Stomach (tissue), 9 donors: ENCODE data around the gene TUBGCP2. TPM values are rescaled to one million over a fixed set of nuclear protein-coding genes. Genes with fewer than 3 reads are reported as not detected.

Experiments used
- DNase-seq, 2 donors: peaks; one replicate each; pipeline versions ENCODE4 v3.0.0 to v3.0.0-alpha.2; 2013 to 2019
- H3K27ac ChIP-seq, 5 donors: fragments of 200-600 bp in 4 of 5; sonication (generic) in 4 of 5; one replicate each; pipeline ENCODE4 v1.5.1; 2013 to 2019; ENCODE audit warnings: mild to moderate bottlenecking in 1 of 5, moderate library complexity in 1 of 5
- H3K27me3 ChIP-seq, 3 donors: fragments of 200-600 bp; sonication (generic); one replicate each; pipeline ENCODE4 v1.5.1; 2017 to 2019; ENCODE audit warnings: mixed run types in 1 of 3
- H3K36me3 ChIP-seq, 4 donors: fragments of 200-600 bp; sonication (generic); 1 replicate in 3 of 4; 2 replicates in 1 of 4; pipeline ENCODE4 v1.5.1; 2016 to 2019
- H3K4me1 ChIP-seq, 4 donors: fragments of 200-600 bp; sonication (generic); one replicate each; pipeline ENCODE4 v1.5.1; 2016 to 2019
- H3K4me3 ChIP-seq, 4 donors: fragments of 200-600 bp; sonication (generic) in 3 of 4; one replicate each; pipeline ENCODE4 v1.5.1; 2016 to 2019; ENCODE audit warnings: mild to moderate bottlenecking in 1 of 4
- H3K9me3 ChIP-seq, 4 donors: fragments of 200-600 bp; sonication (generic); one replicate each; pipeline ENCODE4 v1.5.1; 2016 to 2019
- EP300 ChIP-seq: sonication (generic); formaldehyde crosslinking; IDR thresholded peaks from one replicate; pipeline ENCODE4 v1.6.1; 2017; ENCODE audit warnings: antibody characterized with exemption
- POLR2A ChIP-seq, 4 donors: fragments of 450-650 bp; IDR thresholded peaks; one replicate each; pipeline ENCODE4 v1.6.1; 2016; ENCODE audit warnings: antibody characterized with exemption in 4 of 4, control low read depth in 2 of 4, mild to moderate bottlenecking in 1 of 4, moderate library complexity in 1 of 4
- POLR2AphosphoS5 ChIP-seq, 3 donors: sonication (generic); formaldehyde crosslinking; IDR thresholded peaks; one replicate each; pipeline ENCODE4 v1.6.1; 2016; ENCODE audit warnings: antibody characterized with exemption in 3 of 3
- WGBS, 5 donors: extraction: QIAGEN DNeasy Blood & Tissue Kit in 3 of 5; methylation state at CpG; one replicate each; pipeline versions ENCODE4 v1.1.5 to v1.1.7; 2013 to 2018; 5-methylcytosine and 5-hydroxymethylcytosine counted together
- intact Hi-C: fragments of 100-400 bp; cut with DNase I; formaldehyde crosslinking; loops from one replicate; pipeline ENCODE4 v1.15.1; 2023; ENCODE audit warnings: low total_unique reads
- polyA plus RNA-seq, 3 donors: library from polyadenylated mRNA; stranded (reverse); fragments of 200-250 nt; gene quantifications; one replicate each; pipeline ENCODE4 v1.2.3, GENCODE V29; 2013
- total RNA-seq, 5 donors: library from RNA; depleted of rRNA; stranded (reverse); fragments of >200 nt; gene quantifications; one replicate each; pipeline versions ENCODE4 v1.1.0 to v1.2.3, GENCODE V29; 2014 to 2016
- TF ChIP-seq, protein P1 (sequence below), 7 experiments: fragments of 450-650 bp in 4 of 7; fragments of 200-600 bp in 3 of 7; sonication (generic) in 3 of 7; IDR thresholded peaks; one replicate each; pipeline ENCODE4 v1.5.1; 2016 to 2019; ENCODE audit warnings: antibody characterized with exemption in 7 of 7, control low read depth in 2 of 7, mild to moderate bottlenecking in 1 of 7
- donor health status: healthy with polysubstance abuse.
- donor health status: Bipolar disorder and iron deficiency.
- donor health status: healthy.

TUBGCP2 gene
- total and polyA plus RNA-seq, 8 donors: 18.3 to 117 (median 47.6) TPM

DNA sequence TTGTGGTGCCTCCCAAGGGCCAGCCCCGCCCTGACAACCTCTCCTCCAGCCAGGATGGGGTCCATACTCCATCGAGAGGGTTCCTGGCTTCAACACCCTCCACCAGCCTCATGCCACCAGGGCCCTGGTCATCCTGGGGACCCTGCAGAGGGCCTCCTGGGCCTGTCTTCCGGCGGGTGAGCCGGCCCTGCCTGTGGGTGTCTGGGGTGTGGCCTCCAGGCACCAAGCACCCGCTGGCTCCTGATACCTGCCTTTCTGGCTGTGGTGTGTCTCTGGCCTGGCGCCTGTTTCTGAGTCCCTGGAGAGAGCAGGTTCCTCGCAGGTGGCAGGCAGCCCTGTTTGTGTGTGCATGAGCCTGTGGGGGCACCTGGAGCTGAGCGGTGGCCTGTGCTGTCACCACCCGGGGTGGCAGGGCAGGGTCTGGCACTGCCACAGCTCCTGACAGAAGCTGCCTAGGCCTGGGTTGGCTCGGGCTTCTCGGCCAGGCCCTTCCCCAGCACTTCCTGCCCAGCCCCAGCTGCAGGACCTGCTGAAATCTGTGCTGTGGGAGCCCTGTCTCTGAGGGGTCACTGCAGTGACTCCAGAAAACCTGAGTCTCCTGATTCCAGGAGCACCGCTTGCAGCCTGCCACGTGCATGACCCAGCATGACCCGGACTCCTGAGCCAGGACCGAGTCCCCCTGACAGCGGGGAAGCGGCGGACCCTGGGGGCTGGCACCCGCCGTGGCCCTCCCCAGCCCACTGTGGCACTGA, 50.4 kb downstream of the TUBGCP2 start:
- Histone ChIP-seq H3K27me3 (no peaks in the 10 kb centered on the region), H3K4me1 (peaks cover 44 to 58% (median 57%) of the 10 kb centered on the region in 4 donors), H3K9me3 (no peaks in the 10 kb centered on the region), H3K4me3 (peak overlapping the region in 1 of 4 donors; percentile 27), H3K27ac (peak overlapping the region; percentile 81 to 88 (median 83)), H3K36me3 (no peaks in the 10 kb centered on the region)
- DNase-seq: peak; percentile 73 to 92
- peak in 2 of 3 donors; percentile 23 to 29 for TF ChIP-seq POLR2AphosphoS5 (IDR thresholded peaks at IDR 0.05)
- TF ChIP-seq, protein P1, sequence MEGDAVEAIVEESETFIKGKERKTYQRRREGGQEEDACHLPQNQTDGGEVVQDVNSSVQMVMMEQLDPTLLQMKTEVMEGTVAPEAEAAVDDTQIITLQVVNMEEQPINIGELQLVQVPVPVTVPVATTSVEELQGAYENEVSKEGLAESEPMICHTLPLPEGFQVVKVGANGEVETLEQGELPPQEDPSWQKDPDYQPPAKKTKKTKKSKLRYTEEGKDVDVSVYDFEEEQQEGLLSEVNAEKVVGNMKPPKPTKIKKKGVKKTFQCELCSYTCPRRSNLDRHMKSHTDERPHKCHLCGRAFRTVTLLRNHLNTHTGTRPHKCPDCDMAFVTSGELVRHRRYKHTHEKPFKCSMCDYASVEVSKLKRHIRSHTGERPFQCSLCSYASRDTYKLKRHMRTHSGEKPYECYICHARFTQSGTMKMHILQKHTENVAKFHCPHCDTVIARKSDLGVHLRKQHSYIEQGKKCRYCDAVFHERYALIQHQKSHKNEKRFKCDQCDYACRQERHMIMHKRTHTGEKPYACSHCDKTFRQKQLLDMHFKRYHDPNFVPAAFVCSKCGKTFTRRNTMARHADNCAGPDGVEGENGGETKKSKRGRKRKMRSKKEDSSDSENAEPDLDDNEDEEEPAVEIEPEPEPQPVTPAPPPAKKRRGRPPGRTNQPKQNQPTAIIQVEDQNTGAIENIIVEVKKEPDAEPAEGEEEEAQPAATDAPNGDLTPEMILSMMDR (IDR thresholded peaks at IDR 0.05): no peak
- intact Hi-C loops: loop anchor here (5.0 kb wide), 1 partner anchor 54 kb away; no protein-coding TSS in a partner anchor
- 19 to 46% (median 28%) methylated on average over 3 to 21 of the region's 21 CpGs for WGBS, 5 donors

DNA sequence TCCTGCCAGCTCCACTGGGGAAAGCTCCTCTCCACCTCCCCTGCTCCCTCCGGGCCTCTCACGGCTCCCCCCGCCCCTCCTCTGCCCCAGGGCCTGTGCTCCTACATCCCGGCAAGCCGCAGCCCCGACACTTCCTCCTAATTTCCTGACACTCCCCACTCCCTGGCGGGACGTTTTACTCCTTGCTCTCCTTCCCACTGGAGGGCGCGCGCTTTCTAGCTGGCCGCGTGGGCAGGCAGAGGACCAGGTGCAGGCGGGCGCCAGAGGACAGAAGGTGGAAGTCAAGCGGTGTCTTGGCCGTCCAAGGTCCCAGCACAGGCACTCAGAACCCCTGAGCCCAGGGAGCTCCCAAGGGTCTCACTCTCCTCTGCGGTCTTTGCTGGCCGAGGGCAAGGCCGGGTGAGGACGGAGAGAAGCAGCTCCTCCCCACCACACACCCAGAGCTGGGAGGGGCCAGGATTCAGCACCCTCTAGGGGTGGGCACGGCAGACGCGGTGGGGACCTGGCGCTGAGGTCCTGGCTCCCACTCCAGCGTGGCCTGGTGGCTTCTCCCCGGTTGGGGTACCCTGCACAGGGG, 51.1 kb downstream of the TUBGCP2 start:
- Histone ChIP-seq H3K4me3 (peak overlapping the region in 3 of 4 donors; percentile 9 to 27 (median 13)), H3K9me3 (no peaks in the 10 kb centered on the region), H3K27ac (peak overlapping the region; percentile 81 to 88 (median 83)), H3K27me3 (peaks cover 0 to 7% (median 0%) of the 10 kb centered on the region in 3 donors), H3K36me3 (no peaks in the 10 kb centered on the region), H3K4me1 (peaks cover 44 to 52% (median 51%) of the 10 kb centered on the region in 4 donors)
- intact Hi-C loops: loop anchor here (5.0 kb wide), 1 partner anchor 55 kb away; no protein-coding TSS in a partner anchor
- peak; percentile 85 to 86 for DNase-seq
- 4 to 10% (median 6%) methylated on average over 26 to 27 of the region's 27 CpGs for WGBS, 5 donors
- TF ChIP-seq, protein P1 (IDR thresholded peaks at IDR 0.05): peak in 5 of 7 experiments; percentile 12 to 54 (median 23)
- TF ChIP-seq POLR2A (IDR thresholded peaks at IDR 0.05): no peak
- no peak for TF ChIP-seq EP300
- TF ChIP-seq POLR2AphosphoS5 (IDR thresholded peaks at IDR 0.05): peak in 2 of 3 donors; percentile 50 to 66

DNA sequence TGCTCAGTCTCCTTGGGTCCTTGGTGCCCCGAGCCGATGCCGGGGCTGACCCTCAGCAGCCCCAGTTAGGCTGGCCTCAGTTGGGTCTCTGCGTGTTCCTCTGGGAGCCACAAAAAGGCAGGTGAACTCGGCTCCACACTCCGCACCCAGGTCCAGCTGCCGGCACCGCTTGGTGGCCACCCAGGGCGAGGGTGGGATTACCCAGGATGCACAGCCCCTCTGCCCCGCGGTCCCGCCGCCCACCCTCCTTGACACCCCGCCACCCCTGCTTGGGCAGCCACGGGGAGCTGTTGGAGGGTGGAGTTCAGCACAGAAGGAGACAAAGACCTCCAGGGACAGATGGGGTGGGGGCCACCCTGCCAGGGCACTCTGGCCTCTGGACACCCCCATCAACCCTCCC, 53.3 kb downstream of the TUBGCP2 start:
- Histone ChIP-seq H3K36me3 (no peaks in the 10 kb centered on the region), H3K27me3 (peaks cover 0 to 26% (median 8%) of the 10 kb centered on the region in 3 donors), H3K4me3 (no peak overlapping the region), H3K27ac (no peak overlapping the region), H3K9me3 (no peaks in the 10 kb centered on the region), H3K4me1 (peaks cover 28 to 34% (median 34%) of the 10 kb centered on the region in 4 donors)
- no peak for TF ChIP-seq POLR2A (IDR thresholded peaks at IDR 0.05)
- no peak for TF ChIP-seq EP300
- no peak for TF ChIP-seq POLR2AphosphoS5 (IDR thresholded peaks at IDR 0.05)
- TF ChIP-seq, protein P1 (IDR thresholded peaks at IDR 0.05): no peak
- 91 to 96% (median 92%) methylated on average over 7 to 15 of the region's 15 CpGs for WGBS, 5 donors
- intact Hi-C loops: loop anchor here (5.0 kb wide), 1 partner anchor 57 kb away; no protein-coding TSS in a partner anchor
- no peak for DNase-seq

DNA sequence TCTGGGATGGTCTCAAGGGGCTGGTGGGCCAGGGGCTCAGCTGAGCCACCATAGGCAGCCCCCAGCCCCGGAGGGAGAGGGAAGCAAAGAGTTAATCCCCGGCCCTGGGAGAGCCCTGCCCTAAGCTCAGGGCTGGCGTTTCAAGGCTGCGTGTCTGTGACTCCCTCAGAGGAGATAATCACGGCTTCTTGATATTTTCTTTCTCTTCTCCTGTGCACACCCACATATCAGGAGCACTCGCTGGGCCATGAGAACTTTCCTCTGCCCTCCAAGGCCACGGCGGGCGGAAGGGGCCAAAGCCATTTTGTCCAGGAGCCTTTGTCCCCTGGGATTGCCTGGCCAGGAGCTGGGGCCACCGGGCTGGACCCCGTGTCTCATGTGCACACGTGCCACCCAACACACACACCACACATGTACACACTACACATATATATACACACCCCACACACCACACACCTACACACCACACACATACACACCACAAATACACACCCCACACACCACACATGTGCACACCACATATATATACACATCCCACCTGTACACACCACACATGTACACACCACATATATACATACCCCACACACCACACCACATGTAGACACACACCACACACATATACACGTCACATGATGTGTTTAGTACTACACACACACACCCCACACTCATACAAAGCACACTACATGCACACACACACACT, 54.1 kb downstream of the TUBGCP2 start:
- Histone ChIP-seq H3K4me1 (peaks cover 25 to 27% (median 26%) of the 10 kb centered on the region in 4 donors), H3K36me3 (no peaks in the 10 kb centered on the region), H3K27me3 (peaks cover 0 to 33% (median 8%) of the 10 kb centered on the region in 3 donors), H3K27ac (no peak overlapping the region), H3K9me3 (no peaks in the 10 kb centered on the region), H3K4me3 (no peak overlapping the region)
- 54 to 64% (median 61%) methylated on average over 11 to 13 of the region's 13 CpGs for WGBS, 5 donors
- intact Hi-C loops: loop anchor here (5.0 kb wide), 1 partner anchor 58 kb away; no protein-coding TSS in a partner anchor
- no peak for TF ChIP-seq POLR2A (IDR thresholded peaks at IDR 0.05)
- TF ChIP-seq, protein P1 (IDR thresholded peaks at IDR 0.05): no peak
- TF ChIP-seq POLR2AphosphoS5 (IDR thresholded peaks at IDR 0.05): no peak
- no peak for TF ChIP-seq EP300
- DNase-seq: no peak
